HG02840 (cell line): ENCODE data around the gene HNF1B.

Experiments
- ATAC-seq: cut with Tn5 transposase; IDR thresholded peaks from one replicate; pipeline ENCODE4 v1.9.1; 2021; ENCODE audit warnings: mild to moderate bottlenecking, moderate library complexity, moderate number of reproducible peaks; ENCODE audit not compliant: unreplicated experiment, low FRiP score

The HNF1B gene

GRCh38 chr17:37737971-37738370 is 6.9 kb downstream of the HNF1B start:
- no peak for ATAC-seq

GRCh38 chr17:37737081-37737480 is 7.8 kb downstream of the HNF1B start:
- no peak for ATAC-seq

- no peak for ATAC-seq
Observed at GRCh38 chr17:37736428-37736827, 8.4 kb downstream of the HNF1B start.

GRCh38 chr17:37735165-37735564 is 9.7 kb downstream of the HNF1B start:
- ATAC-seq: no peak

GRCh38 chr17:37732316-37732715 is 12.5 kb downstream of the HNF1B start:
- no peak for ATAC-seq

- no peak for ATAC-seq
Observed at GRCh38 chr17:37731056-37731455, 13.8 kb downstream of the HNF1B start.

- no peak for ATAC-seq
Observed at GRCh38 chr17:37729905-37730304, 15.0 kb downstream of the HNF1B start.

- no peak for ATAC-seq
Observed at GRCh38 chr17:37726891-37727675, 17.8 kb downstream of the HNF1B start.

- ATAC-seq: no peak
Observed at GRCh38 chr17:37726248-37726647, 18.6 kb downstream of the HNF1B start.

GRCh38 chr17:37725601-37726146 is 19.2 kb downstream of the HNF1B start:
- no peak for ATAC-seq

- no peak for ATAC-seq
Observed at GRCh38 chr17:37725021-37725595, 19.8 kb downstream of the HNF1B start.

- no peak for ATAC-seq
Observed at GRCh38 chr17:37720989-37721388, 23.9 kb downstream of the HNF1B start.

GRCh38 chr17:37719866-37720265 is 25.0 kb downstream of the HNF1B start:
- ATAC-seq: no peak

- ATAC-seq: no peak
Observed at GRCh38 chr17:37718324-37719048, 26.4 kb downstream of the HNF1B start.

GRCh38 chr17:37717627-37718323 is 27.1 kb downstream of the HNF1B start:
- ATAC-seq: no peak

GRCh38 chr17:37714897-37715296 is 30.0 kb downstream of the HNF1B start:
- no peak for ATAC-seq

GRCh38 chr17:37713624-37714023 is 31.2 kb downstream of the HNF1B start:
- no peak for ATAC-seq

- no peak for ATAC-seq
Observed at GRCh38 chr17:37713028-37713431, 31.8 kb downstream of the HNF1B start.

GRCh38 chr17:37711113-37711512 is 33.7 kb downstream of the HNF1B start:
- ATAC-seq: no peak

GRCh38 chr17:37710344-37710886 is 34.4 kb downstream of the HNF1B start:
- ATAC-seq: no peak
